Measurements from ENCODE around the gene STC2.
"Not testable (repeated sequence)": the region's sequence is repeated elsewhere in the genome, so short reads cannot be mapped to it uniquely, and the experiment has no call there.

STC2 gene, protein sequence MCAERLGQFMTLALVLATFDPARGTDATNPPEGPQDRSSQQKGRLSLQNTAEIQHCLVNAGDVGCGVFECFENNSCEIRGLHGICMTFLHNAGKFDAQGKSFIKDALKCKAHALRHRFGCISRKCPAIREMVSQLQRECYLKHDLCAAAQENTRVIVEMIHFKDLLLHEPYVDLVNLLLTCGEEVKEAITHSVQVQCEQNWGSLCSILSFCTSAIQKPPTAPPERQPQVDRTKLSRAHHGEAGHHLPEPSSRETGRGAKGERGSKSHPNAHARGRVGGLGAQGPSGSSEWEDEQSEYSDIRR

DNA sequence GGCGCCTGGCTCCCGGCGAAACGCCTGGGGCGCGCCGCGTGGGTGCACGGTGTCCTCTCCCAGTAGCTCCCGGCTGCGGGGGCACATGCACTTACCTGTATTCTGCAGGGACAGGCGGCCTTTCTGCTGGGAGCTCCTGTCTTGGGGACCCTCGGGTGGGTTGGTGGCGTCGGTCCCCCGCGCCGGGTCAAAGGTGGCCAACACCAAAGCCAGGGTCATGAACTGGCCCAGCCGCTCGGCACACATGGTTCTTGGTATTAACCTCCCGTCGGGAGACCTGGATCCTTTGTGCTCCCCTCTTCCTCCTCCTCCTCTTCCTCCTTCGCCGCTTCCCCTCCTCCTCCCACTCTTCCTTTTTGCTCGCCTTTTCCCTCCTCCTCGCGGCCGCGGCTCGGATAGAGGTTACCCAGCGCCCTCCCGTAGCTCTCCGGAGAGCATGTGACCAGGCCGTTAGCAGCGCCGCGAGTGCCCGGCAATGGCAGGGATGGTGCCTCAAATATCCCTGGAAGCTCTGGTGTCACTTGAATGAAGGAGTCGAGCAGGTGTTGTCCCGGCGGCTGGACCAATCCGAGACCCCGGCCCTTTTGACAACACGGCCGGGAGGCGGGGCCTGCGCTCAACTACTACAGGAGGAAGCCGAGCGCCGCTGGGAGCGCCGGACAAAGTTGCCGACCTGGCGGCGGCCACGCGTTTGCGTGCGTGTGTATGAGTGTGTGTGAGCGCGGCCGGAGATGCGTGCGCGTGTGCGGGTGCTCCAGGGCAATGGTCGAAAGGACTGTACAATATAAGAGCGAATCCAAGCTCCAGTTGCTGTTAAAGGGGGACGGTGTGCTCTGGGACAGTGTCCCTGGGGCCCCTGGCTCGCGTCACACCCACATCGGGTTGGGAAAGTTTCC, at the start of gene STC2:
Gene STC2 (minus strand): TSS at position 467 of the 896 bp plus-strand sequence. CDS start 221 bp downstream, at position 246.
- FAIRE-seq: no peak

- FAIRE-seq: no peak
These were observed 43.2 kb upstream of the STC2 start for GRCh38 chr5:173371400-173371799.

DNA sequence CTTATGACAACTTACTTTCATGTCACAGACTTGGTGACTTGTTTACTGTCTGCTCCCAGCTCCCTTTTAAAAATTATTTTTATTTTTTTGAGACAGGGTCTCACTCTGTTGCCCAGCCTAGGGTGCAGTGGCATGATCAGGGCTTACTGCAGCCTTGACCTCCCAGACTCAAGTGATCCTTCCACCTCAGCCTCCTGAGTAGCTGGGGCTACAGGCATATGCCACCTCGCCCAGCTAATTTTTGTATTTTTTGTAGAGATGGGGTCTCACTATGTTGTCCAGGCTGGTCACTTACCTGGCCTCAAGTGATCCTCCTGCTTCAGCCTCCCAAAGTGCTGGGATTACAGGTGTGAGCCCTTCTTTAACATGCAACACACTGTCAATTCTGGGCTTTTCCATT, 35.2 kb upstream of the STC2 start:
- not testable (repeated sequence) for FAIRE-seq

DNA sequence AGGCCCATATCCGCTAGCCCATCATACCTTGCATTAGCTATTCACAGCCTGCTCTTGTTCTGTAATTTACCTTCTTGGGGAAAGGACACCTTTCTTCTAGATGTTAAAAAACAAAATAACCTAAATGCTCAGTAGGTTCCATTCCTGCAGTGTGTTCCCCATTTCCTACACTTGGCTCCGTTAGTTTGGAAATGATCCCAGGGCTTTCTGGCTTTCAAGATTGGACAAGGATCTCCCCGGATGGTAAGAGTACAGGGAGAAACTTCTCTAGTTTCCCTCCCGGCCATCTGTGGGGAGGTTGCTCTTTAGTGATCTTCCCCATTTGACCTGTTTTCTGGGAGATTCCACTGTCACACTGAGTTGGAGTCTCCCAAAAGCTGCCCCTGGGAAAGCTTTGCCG, 27.3 kb upstream of the STC2 start:
- no peak for FAIRE-seq

- no peak for FAIRE-seq
These were observed 26.4 kb upstream of the STC2 start for GRCh38 chr5:173354645-173355044.

GRCh38 chr5:173352366-173353349, 24.4 kb upstream of the STC2 start:
- FAIRE-seq: no peak

DNA sequence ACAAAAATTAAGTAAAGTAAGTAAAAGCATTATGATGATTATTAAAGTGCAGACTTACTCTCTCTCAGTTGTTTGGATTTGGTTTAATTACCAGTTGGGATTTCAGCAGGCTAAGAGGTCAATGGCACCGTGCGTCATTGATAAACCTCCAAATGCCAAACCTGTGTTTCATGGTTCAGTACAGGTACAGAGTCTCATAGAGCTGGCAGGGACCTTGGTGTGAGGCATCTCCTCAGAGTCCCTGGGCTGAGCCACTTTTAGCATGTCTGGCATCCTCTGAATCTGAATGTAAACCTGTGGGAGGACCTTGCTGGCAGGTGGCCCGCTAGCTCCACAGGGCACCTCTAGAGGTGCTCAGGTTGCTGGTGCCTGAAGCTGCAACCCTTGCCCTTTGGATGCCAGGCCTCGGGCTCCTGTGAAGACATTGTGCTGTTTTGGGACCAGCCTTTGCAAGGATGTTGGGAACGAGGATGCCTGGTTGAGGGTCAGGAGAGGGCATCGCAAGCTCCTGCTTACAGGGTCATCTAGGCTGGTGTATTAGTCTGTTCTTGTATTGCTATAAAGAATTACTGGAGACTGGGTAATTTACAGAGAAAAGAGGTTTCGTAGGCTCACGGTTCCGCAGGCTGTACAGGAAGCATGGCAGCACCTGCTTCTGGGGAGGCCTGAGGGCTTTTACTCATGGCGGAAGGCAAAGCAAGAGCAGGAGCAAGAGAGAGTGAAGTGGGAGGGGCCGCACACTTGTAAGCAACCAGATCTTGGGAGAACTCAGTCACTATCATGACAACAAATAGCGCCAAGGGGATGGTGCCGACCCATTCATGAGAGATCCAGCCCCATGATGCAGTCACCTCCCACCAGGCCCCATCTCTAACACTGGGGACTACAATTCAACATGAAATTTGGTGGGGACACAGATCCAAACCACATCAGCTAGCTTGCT, 14.9 kb upstream of the STC2 start:
- no peak for FAIRE-seq

- no peak for FAIRE-seq
These were observed 13.8 kb upstream of the STC2 start for GRCh38 chr5:173341961-173342430.

- FAIRE-seq: no peak
These were observed 12.8 kb upstream of the STC2 start for GRCh38 chr5:173340984-173341383.

DNA sequence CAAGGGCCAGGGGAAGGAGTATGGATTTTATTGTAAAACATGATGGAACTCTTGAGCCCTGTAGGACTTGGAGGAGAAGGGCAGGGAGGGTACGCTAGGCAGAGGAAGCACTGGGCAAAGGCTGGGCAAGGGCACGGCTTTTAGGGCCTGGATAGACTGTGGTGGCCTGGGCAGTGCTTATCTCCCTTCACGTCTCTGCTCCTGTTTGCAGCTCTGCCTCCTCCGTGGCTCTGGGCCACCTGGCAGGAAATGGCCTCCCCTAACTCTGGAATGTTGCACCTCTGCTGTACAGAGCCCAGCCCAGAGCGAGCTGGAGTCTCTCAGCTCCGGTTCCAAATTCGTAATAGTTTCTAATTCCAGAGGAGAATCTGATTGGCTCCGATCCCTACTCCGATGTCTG, 12.2 kb upstream of the STC2 start:
- no peak for FAIRE-seq

DNA sequence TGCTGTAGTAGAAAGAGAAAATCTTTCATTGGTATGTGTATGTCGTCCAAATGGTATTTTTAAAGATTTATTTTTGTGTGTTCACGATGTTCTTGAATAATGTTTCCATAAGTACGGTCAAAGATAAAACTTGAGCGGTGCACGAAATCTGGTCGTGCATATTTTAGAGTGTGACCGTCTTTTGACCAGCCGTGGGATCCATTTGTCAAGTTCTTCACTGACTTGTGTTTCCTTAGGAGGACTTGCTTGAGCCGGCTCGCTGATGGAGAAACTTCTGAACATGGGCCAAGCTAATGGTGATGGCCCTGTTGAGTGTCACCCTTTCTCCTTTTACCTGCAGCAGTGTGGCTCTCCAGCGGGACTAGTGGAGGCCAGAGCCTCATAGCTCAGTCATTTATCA, 11.1 kb upstream of the STC2 start:
- no peak for FAIRE-seq

DNA sequence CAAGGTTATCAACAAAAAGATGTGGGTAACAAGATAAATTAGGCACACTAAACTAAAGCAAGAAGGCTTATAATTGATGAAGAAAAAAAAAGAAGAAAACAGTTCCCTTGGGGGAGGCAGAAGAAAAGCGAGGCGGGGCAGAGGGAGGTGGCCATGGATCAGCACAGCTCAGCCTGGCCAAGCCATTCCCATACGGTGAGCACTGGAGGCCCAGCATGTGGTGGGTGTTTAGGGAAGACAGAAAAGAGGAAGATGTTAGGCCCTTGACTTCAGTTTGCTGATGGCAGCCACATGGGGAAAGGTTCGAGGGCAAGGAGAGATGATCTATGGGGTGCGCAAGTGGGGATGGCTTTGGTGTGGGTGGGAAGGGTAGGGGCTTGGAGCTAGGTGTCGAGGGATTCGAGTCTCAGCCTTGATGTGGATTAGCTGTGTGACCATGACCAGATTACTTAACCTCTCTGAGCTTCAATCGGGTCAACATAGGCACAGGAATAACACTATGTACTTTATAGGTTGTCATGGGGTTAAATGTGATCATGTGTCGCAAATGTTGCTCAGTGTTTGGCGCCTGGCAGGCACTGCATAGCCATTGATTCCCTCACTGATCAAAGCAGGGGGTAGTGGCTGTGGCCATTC, 10.3 kb upstream of the STC2 start:
- FAIRE-seq: no peak

DNA sequence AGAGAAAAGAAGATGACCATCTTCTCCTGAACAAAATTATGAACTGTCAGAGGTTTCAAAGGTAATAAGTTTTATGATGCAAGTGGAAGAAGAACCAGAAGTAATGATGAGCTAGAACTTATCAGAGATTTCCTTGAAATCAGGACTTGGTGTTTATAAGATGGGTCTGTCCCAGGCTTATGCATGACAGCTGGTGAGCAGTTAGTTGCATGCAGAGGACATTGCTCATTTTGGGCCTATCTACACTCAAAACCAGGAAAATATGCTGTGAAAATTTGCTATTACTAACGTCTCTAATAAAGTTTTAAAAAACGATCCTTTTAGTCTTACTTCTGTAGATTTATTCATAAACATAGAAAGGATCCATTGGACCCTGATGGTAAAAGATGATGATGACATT, 6.6 kb upstream of the STC2 start:
- FAIRE-seq: no peak

DNA sequence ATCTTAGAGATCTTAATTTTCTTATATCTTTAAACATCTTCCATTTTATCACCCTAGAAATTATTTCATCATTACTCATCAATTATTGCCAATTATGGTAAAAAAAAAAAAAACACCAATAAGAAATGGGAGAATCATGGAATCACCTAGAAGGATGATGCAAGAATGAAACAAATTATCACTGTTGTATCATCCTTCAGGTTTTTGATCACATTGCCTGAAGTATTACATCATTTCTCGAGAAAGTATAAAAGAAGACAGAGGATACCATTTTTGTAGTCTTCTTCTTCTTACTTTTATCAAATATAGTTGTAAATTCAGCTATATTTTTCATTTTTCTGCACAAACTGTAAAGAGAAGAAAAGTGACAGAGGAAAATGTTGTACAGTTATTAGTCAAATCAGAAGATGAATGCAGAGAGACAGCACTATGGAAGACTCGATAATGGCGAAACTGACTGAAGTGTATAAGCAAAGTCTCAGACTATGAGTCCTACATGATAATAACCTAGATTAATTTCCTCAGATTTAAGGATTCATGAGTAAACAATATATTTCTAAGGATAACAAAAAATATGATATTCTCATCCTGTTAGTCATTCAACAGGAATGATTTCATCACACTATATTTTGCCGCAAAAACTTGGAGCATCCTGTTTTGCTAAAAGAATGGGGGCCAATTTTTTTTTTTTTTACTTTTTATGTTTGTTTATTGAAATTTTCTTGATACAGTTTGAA, 5.9 kb upstream of the STC2 start:
- FAIRE-seq: no peak

GRCh38 chr5:173331956-173332479, 3.8 kb upstream of the STC2 start:
- FAIRE-seq: no peak

- no peak for FAIRE-seq
These were observed 3.1 kb upstream of the STC2 start for GRCh38 chr5:173331287-173331686.

DNA sequence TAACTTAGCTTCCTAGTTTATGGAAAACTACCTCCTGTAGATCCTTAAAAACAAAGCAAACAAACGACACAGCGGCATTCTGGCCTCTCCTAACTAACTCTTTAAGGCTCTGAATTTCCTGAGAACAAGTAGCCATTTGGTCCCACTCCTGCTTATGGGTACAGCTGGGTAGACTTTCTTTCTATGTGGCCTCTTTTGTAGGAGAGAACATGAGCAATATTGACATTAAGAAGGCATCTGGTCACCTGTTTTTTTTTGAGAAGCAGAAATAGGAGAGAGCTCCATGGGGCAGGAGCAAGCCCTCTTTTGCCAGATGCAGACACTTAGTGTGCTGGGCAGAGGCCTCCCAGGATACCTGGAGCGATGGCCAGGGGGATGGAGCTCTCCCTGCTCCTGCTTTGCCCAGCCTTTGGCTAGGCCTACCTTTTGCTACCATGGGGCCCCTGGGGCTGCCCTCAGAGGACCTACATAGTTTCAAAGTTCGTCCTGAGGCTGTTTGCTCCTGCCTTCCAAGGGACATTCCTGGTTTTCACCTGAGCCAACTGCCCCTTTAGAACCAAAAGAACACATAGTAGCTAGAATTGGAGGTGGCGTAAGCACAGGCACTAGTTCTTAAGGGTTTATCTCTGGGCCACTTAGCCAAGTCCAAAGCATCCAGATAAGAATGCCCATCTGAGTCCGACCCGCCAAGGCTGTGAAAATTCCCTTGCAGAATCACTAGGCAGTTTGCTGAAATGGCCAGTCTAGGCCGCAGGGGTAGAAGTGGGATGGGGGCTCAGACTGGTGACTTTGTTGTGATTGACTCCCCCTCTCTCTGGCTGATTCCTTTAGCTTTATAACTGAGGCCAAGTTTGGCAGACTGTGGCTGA, 2.4 kb upstream of the STC2 start:
- no peak for FAIRE-seq

- FAIRE-seq: no peak
These were observed 1.5 kb upstream of the STC2 start for GRCh38 chr5:173329491-173330337.

All from colon (tissue), 2 donors.